ENCODE measurements around the gene ZCCHC14.

DNA sequence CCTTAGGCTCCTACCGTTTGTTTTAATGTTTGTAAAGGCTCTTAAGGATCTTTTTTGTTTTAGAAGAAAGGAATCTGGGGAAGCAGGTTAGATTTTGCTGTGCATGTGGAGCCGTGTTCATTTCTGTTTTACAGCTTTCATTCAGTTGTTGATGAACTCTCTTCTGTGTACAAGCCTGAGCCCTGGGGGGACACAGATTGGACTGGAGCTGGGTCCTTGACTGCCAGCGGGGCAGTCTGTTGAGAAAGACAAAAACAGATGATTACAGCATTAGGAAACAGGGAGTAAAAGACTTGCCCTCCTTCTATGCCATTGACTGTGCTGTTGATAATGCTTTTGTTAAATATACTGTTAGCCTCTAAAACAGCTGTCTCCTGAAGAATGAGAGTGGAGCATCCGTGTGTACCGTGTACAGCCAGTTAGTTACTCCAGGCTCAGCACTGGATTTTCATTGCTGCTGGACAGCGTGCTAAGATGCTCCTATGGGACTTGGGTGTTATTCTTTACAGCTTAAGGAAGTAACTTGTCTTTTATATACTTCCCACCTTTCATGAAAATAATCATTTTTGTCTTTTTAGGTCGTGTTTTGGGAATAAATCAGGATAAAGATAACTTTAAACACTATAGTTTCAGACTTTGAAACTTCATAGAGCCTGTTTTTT, 97.5 kb downstream of the ZCCHC14 start:
- TF ChIP-seq EZH2 (IDR thresholded peaks at IDR 0.05; ENCODE audit: insufficient read depth, poor library complexity, severe bottlenecking) = no peak
- TF ChIP-seq EZH2phosphoT487 (IDR thresholded peaks at IDR 0.05; ENCODE audit: insufficient read depth, low read depth) = no peak
